22Rv1 (cell line): ENCODE results near the gene LDAF1.

Source experiments
- H3K27ac ChIP-seq: fragments of 450-650 bp; 2 replicates; pipeline ENCODE4 v1.5.1; 2017
- CTCF ChIP-seq: fragments of 450-650 bp; IDR thresholded peaks from 2 replicates; pipeline ENCODE4 v1.5.1; 2017; ENCODE audit warnings: mild to moderate bottlenecking
- ZFX ChIP-seq: fragments of 450-650 bp; IDR thresholded peaks from 2 replicates; pipeline ENCODE4 v1.6.1; 2017; ENCODE audit warnings: antibody characterized with exemption, borderline replicate concordance

LDAF1 gene

GRCh38 chr16:21226749-21227148 is 68.3 kb downstream of the LDAF1 start:
- no peak for TF ChIP-seq CTCF
- no peak for TF ChIP-seq ZFX
- no peak overlapping the region for H3K27ac ChIP-seq

GRCh38 chr16:21227866-21228265 is 69.4 kb downstream of the LDAF1 start:
- TF ChIP-seq CTCF (no peak), ZFX (no peak)

GRCh38 chr16:21228361-21228872 is 69.9 kb downstream of the LDAF1 start:
- no peak for TF ChIP-seq ZFX
- no peak for TF ChIP-seq CTCF
- H3K27ac ChIP-seq: no peak overlapping the region

More at GRCh38 chr16:21227866-21228265, 69.4 kb downstream of the LDAF1 start:
- H3K27ac ChIP-seq: no peak overlapping the region
